ENCODE results near the gene PCDH15. TPM values are rescaled to one million over a fixed set of nuclear protein-coding genes. Genes with fewer than 3 reads are reported as not detected.
"Not testable (repeated sequence)": the region's sequence is repeated elsewhere in the genome, so short reads cannot be mapped to it uniquely, and the experiment has no call there.

Gene PCDH15
- total and polyA plus RNA-seq, 9 donors, result 0.10 to 1.2 (median 0.49) TPM

DNA sequence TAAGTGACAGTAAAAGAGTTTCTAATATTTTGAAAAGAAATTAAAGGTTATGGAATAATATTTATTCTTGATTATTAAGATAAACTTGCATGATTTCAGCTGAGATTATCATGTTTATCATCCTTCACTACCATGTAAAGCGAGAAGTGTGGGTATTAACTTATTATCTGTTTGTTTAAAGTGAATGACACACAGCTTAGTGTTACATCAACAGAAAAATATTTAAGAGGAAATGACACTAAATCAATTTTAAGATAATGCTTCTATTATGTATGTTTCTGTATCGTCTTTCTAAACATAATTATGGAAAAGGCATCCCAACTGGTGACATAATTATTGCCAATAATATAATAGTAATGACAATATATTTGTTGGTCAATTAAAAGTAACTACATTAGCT lies 213.1 kb downstream of the PCDH15 start:
- WGBS (ENCODE audit: insufficient coverage), result no CpG with 5 or more reads among the region's 2 CpGs
- Histone ChIP-seq H3K36me3 (ENCODE audit: control insufficient read depth, insufficient read depth, low read length) (no peaks in the 10 kb centered on the region), H3K9me3 (replicated peaks; ENCODE audit: control insufficient read depth, low read depth, low read length) (no peaks in the 10 kb centered on the region)

DNA sequence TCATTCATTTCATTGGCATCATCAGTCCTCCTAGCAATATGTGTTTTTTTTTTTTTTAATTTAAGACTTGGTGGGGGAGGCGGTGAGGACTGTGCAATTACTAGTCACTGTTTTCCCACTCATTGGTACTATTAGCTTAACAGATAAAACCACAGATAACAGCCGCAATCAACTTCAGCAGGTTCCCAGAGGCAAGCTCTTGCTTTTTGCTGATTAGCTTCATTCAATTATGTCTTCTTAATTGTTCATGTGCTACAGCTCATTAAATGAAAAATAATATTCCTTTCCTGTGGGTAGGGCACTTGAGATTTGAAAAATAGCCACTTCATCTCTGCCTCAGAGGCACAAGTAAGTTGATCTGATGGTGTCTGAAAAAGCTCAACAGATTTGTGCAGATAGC lies 215.5 kb downstream of the PCDH15 start:
- DNase-seq, result no peak
- WGBS (ENCODE audit: insufficient coverage), result no CpG with 5 or more reads among the region's 2 CpGs
- Histone ChIP-seq H3K9me3 (replicated peaks; ENCODE audit: control insufficient read depth, low read depth, low read length) (no peaks in the 10 kb centered on the region), H3K27ac (ENCODE audit: low read length) (no peak overlapping the region), H3K27me3 (ENCODE audit: control insufficient read depth, insufficient read depth, low read length) (no peaks in the 10 kb centered on the region), H3K4me3 (ENCODE audit: low read length) (no peak overlapping the region), H3K36me3 (ENCODE audit: control insufficient read depth, insufficient read depth, low read length) (no peaks in the 10 kb centered on the region), H3K4me1 (ENCODE audit: control insufficient read depth, insufficient read depth, low read length) (no peaks in the 10 kb centered on the region)

More for the DNA sequence above, 213.1 kb downstream of the PCDH15 start:
- Histone ChIP-seq H3K4me3 (ENCODE audit: low read length) (no peak overlapping the region), H3K27me3 (ENCODE audit: control insufficient read depth, insufficient read depth, low read length) (no peaks in the 10 kb centered on the region), H3K4me1 (ENCODE audit: control insufficient read depth, insufficient read depth, low read length) (no peaks in the 10 kb centered on the region), H3K27ac (ENCODE audit: low read length) (no peak overlapping the region)
- no peak for DNase-seq

DNA sequence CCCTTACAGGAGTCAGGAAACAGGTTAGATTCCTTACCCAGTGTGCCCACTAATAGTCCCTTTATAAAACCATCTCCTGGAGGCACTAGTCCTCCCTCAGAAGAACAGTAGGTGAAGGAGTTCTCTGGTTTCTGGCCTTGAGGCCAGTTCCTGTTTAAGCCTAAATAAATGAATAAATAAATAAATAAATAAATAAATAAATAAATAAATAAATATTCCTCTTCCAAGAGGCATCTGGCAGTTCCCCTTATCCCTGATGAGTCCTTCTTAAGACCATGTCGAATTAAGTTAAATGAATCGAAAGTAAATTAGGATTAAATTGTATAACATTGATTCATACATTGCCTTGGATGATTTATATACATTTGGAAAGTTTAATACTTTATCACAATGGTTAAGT lies 223.3 kb downstream of the PCDH15 start:
- Histone ChIP-seq H3K9me3 (replicated peaks; ENCODE audit: control insufficient read depth, low read depth, low read length) (no peaks in the 10 kb centered on the region), H3K4me1 (ENCODE audit: control insufficient read depth, insufficient read depth, low read length) (no peaks in the 10 kb centered on the region), H3K36me3 (ENCODE audit: control insufficient read depth, insufficient read depth, low read length) (no peaks in the 10 kb centered on the region), H3K4me3 (ENCODE audit: low read length) (no peak overlapping the region), H3K27ac (ENCODE audit: low read length) (no peak overlapping the region), H3K27me3 (ENCODE audit: control insufficient read depth, insufficient read depth, low read length) (no peaks in the 10 kb centered on the region)
- WGBS (ENCODE audit: insufficient coverage), result no CpG with 5 or more reads among the region's 2 CpGs
- no peak for DNase-seq

DNA sequence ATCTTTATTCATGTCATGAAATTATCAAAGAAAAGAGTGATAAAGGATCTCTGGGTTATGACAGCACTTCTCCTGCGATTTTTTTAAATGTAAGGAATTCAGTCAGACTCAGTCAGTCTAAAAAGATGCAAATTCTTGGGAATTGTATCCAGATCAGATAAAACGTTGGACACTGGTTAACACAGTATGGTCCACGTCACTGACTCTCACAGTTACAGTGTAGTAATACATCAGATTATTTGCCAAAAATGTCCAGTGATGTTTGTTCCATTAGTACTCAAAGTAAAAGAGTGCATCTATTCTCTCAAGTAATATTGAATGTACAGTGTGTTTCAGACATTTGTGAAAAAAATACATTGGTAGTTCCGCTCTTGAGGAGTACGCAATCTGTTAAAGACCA lies 224.5 kb downstream of the PCDH15 start:
- Histone ChIP-seq H3K4me1 (ENCODE audit: control insufficient read depth, insufficient read depth, low read length) (no peaks in the 10 kb centered on the region), H3K27ac (ENCODE audit: low read length) (no peak overlapping the region), H3K27me3 (ENCODE audit: control insufficient read depth, insufficient read depth, low read length) (no peaks in the 10 kb centered on the region), H3K4me3 (ENCODE audit: low read length) (no peak overlapping the region), H3K9me3 (replicated peaks; ENCODE audit: control insufficient read depth, low read depth, low read length) (no peaks in the 10 kb centered on the region), H3K36me3 (ENCODE audit: control insufficient read depth, insufficient read depth, low read length) (no peaks in the 10 kb centered on the region)
- 60% methylated on average over 2 of the region's 5 CpGs for WGBS (ENCODE audit: insufficient coverage)
- DNase-seq, result no peak

- Histone ChIP-seq H3K27me3 (ENCODE audit: control insufficient read depth, insufficient read depth, low read length) (no peaks in the 10 kb centered on the region), H3K4me1 (ENCODE audit: control insufficient read depth, insufficient read depth, low read length) (no peaks in the 10 kb centered on the region), H3K9me3 (replicated peaks; ENCODE audit: control insufficient read depth, low read depth, low read length) (no peaks in the 10 kb centered on the region), H3K27ac (ENCODE audit: low read length) (no peak overlapping the region), H3K36me3 (ENCODE audit: control insufficient read depth, insufficient read depth, low read length) (no peaks in the 10 kb centered on the region), H3K4me3 (ENCODE audit: low read length) (no peak overlapping the region)
- no peak for DNase-seq
Measured at GRCh38 chr10:54559498-54559897, 241.5 kb downstream of the PCDH15 start.

DNA sequence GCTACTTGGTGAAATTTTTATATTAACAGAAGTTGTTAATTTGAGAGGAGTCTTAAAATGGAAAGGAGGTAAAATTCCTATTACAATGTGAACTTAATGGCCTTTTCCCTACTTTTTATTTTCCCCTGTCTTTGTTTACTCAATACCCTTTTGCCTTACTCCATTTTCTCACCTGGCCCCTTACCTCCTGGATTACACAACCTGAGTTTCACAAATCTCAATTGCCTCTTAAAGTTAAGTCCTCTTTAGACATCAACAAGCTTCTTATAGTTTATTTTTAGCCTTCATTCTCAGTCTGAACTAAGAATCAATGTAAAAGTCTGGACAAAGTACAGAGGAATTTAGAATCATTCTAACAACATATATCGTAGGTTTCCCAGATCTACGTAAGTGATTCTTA lies 247.0 kb downstream of the PCDH15 start:
- Histone ChIP-seq H3K27ac (ENCODE audit: low read length) (no peak overlapping the region), H3K36me3 (ENCODE audit: control insufficient read depth, insufficient read depth, low read length) (no peaks in the 10 kb centered on the region), H3K9me3 (replicated peaks; ENCODE audit: control insufficient read depth, low read depth, low read length) (no peaks in the 10 kb centered on the region), H3K4me1 (ENCODE audit: control insufficient read depth, insufficient read depth, low read length) (no peaks in the 10 kb centered on the region), H3K4me3 (ENCODE audit: low read length) (no peak overlapping the region), H3K27me3 (ENCODE audit: control insufficient read depth, insufficient read depth, low read length) (no peaks in the 10 kb centered on the region)
- WGBS (ENCODE audit: insufficient coverage), result no CpG with 5 or more reads among the region's 2 CpGs
- DNase-seq, result no peak

- Histone ChIP-seq H3K36me3 (ENCODE audit: control insufficient read depth, insufficient read depth, low read length) (no peaks in the 10 kb centered on the region), H3K27me3 (ENCODE audit: control insufficient read depth, insufficient read depth, low read length) (no peaks in the 10 kb centered on the region), H3K9me3 (replicated peaks; ENCODE audit: control insufficient read depth, low read depth, low read length) (no peaks in the 10 kb centered on the region), H3K4me3 (ENCODE audit: low read length) (no peak overlapping the region), H3K27ac (ENCODE audit: low read length) (no peak overlapping the region), H3K4me1 (ENCODE audit: control insufficient read depth, insufficient read depth, low read length) (no peaks in the 10 kb centered on the region)
- DNase-seq, result no peak
- no CpG with 5 or more reads among the region's 3 CpGs for WGBS (ENCODE audit: insufficient coverage)
Measured at GRCh38 chr10:54550016-54550415, 251.0 kb downstream of the PCDH15 start.

DNA sequence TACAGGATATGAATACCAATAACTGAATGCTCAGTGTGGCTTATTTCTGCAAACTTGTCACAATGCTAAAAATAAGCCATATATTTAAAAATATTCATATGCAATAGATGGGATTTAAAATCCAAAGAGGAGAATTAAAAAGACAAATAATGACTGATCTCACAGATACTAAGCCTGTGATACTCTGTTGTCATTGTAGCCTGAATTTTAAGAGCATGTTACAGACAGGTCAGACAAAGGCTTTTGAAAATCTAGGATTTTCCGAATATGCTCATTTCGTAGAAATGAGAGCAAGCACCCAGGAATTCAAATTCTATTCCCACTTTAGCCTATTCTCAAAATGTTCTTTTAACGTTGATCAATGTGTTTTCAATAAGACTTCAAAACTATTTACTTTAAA lies 269.7 kb downstream of the PCDH15 start:
- no peaks in the 10 kb centered on the region for H3K36me3 ChIP-seq (ENCODE audit: control insufficient read depth, insufficient read depth, low read length)
- WGBS (ENCODE audit: insufficient coverage), result no CpG with 5 or more reads among the region's 3 CpGs
- no peaks in the 10 kb centered on the region for H3K4me1 ChIP-seq (ENCODE audit: control insufficient read depth, insufficient read depth, low read length)
- no peaks in the 10 kb centered on the region for H3K9me3 ChIP-seq (replicated peaks; ENCODE audit: control insufficient read depth, low read depth, low read length)
- H3K4me3 ChIP-seq (ENCODE audit: low read length), result no peak overlapping the region
- no peaks in the 10 kb centered on the region for H3K27me3 ChIP-seq (ENCODE audit: control insufficient read depth, insufficient read depth, low read length)
- H3K27ac ChIP-seq (ENCODE audit: low read length), result no peak overlapping the region
- DNase-seq, result no peak

DNA sequence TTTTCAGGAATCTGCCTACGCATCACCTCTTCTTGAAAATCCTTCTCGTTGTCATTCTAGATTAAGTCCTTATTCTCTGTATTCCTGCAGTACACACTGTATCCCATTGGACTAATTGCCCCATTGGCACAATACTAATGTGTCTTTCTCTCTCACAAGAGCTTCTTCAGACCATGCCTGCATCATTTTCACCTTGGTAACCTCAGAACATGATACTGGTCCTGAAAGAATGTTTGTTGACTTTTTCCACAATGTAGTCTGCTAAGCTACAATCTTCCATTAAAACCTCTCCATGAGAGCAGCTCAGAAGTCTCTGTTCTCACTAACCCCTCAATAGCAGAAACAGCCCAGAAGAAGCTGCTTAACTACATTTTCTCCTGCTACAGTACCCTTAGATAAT lies 270.7 kb downstream of the PCDH15 start:
- peak; percentile 3 for DNase-seq
- Histone ChIP-seq H3K4me1 (ENCODE audit: control insufficient read depth, insufficient read depth, low read length) (no peaks in the 10 kb centered on the region), H3K4me3 (ENCODE audit: low read length) (no peak overlapping the region), H3K27ac (ENCODE audit: low read length) (no peak overlapping the region), H3K27me3 (ENCODE audit: control insufficient read depth, insufficient read depth, low read length) (no peaks in the 10 kb centered on the region), H3K9me3 (replicated peaks; ENCODE audit: control insufficient read depth, low read depth, low read length) (no peaks in the 10 kb centered on the region), H3K36me3 (ENCODE audit: control insufficient read depth, insufficient read depth, low read length) (no peaks in the 10 kb centered on the region)
- WGBS (ENCODE audit: insufficient coverage), result 57% methylated on average over 2 of the region's 2 CpGs

GRCh38 chr10:54525816-54526215 lies 275.2 kb downstream of the PCDH15 start:
- Histone ChIP-seq H3K36me3 (ENCODE audit: control insufficient read depth, insufficient read depth, low read length) (no peaks in the 10 kb centered on the region), H3K27ac (ENCODE audit: low read length) (no peak overlapping the region), H3K9me3 (replicated peaks; ENCODE audit: control insufficient read depth, low read depth, low read length) (no peaks in the 10 kb centered on the region), H3K4me1 (ENCODE audit: control insufficient read depth, insufficient read depth, low read length) (no peaks in the 10 kb centered on the region), H3K27me3 (ENCODE audit: control insufficient read depth, insufficient read depth, low read length) (no peaks in the 10 kb centered on the region), H3K4me3 (ENCODE audit: low read length) (no peak overlapping the region)
- DNase-seq, result no peak
- WGBS (ENCODE audit: insufficient coverage), result no CpG with 5 or more reads among the region's 1 CpG

- 89% methylated on average over 3 of the region's 12 CpGs for WGBS (ENCODE audit: insufficient coverage)
- H3K36me3 ChIP-seq (ENCODE audit: control insufficient read depth, insufficient read depth, low read length); H3K4me1 ChIP-seq (ENCODE audit: control insufficient read depth, insufficient read depth, low read length); H3K9me3 ChIP-seq (replicated peaks; ENCODE audit: control insufficient read depth, low read depth, low read length); DNase-seq; H3K27me3 ChIP-seq (ENCODE audit: control insufficient read depth, insufficient read depth, low read length); H3K27ac ChIP-seq (ENCODE audit: low read length); H3K4me3 ChIP-seq (ENCODE audit: low read length): not testable (repeated sequence)
Measured at GRCh38 chr10:54515244-54515643, 285.8 kb downstream of the PCDH15 start.
